ENCODE data around the gene POU3F2.

Gene POU3F2

DNA sequence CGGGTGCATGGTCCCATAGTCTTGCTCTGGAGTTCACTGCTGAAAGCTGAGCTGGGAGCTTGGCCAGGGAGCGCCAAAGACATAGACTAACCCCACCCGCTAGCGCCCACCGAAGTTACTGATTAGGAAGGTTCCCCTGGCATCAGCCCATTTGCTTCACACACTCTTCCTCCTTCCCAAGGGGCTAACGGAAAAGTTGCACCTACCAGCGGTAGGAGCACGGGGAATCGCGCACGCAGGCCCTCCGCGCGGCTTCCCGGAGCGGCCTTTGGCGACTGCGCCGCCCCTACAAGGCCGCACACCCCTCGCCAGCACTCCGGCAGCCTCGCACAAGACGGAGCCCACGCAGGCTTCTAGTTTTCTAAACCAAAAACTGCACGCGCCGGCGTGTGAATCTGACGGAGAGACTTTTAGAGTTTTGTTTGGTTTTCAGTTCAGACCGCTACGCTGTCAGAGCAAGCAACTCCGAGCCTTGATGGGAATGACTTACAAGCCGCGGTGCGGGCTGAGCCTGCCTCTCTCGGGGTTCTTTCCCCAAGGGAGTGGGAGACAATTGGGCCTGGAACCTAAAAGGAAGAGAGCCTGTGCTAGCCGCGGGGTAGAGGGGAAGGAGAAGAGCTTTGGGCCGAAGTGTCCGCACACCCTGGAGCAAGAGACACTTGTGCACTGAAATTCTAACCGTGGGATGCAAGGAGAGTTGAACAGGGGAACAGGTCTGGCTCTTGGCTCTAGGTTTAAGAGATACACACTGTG, 891 bp upstream of the POU3F2 start (continued):
- TF ChIP-seq, protein P1, sequence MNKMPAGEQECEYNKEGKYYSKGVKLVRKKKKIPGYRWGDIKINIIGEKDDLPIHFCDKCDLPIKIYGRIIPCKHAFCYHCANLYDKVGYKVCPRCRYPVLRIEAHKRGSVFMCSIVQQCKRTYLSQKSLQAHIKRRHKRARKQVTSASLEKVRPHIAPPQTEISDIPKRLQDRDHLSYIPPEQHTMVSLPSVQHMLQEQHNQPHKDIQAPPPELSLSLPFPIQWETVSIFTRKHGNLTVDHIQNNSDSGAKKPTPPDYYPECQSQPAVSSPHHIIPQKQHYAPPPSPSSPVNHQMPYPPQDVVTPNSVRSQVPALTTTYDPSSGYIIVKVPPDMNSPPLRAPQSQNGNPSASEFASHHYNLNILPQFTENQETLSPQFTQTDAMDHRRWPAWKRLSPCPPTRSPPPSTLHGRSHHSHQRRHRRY (tag by site-specific recombination; IDR thresholded peaks at IDR 0.05): no peak
- TF ChIP-seq ZNF561 (tag by site-specific recombination; IDR thresholded peaks at IDR 0.05; ENCODE audit: borderline replicate concordance) (peak; percentile 36; the same call in 1 of the 2 replicates), ZNF585B (tag by site-specific recombination; IDR thresholded peaks at IDR 0.05) (no peak), ZNF324 (tag by site-specific recombination; IDR thresholded peaks at IDR 0.05) (0 out of 2 replicates have a peak, but pooled peaks have one; percentile 36), ZFP69B (tag by site-specific recombination; IDR thresholded peaks at IDR 0.05) (peak; percentile 41; the same call in 1 of the 2 replicates), ZNF777 (tag by site-specific recombination; IDR thresholded peaks at IDR 0.05; ENCODE audit: borderline replicate concordance) (no peak), ZSCAN23 (tag by site-specific recombination; IDR thresholded peaks at IDR 0.05) (no peak), ZSCAN4 (tag by site-specific recombination; IDR thresholded peaks at IDR 0.05) (no peak), ZNF19 (tag by site-specific recombination; IDR thresholded peaks at IDR 0.05; ENCODE audit: low read depth) (no peak), SP2 (tag by site-specific recombination; IDR thresholded peaks at IDR 0.05) (0 out of 2 replicates have a peak, but pooled peaks have one; percentile 19), ZNF510 (tag by site-specific recombination; IDR thresholded peaks at IDR 0.05; ENCODE audit: insufficient replicate concordance) (no peak), ZNF16 (tag by site-specific recombination; IDR thresholded peaks at IDR 0.05; ENCODE audit: low read depth) (no peak), ZNF223 (tag by site-specific recombination; IDR thresholded peaks at IDR 0.05) (no peak), ZXDB (tag by site-specific recombination; IDR thresholded peaks at IDR 0.05) (peak; percentile 44), MEIS1 (CRISPR knock-in tag; IDR thresholded peaks at IDR 0.05; ENCODE audit: borderline replicate concordance) (no peak), ZNF600 (tag by site-specific recombination; IDR thresholded peaks at IDR 0.05) (peak; percentile 84; the same call in 1 of the 2 replicates), PRDM1 (tag by site-specific recombination; IDR thresholded peaks at IDR 0.05) (no peak), ZNF112 (tag by site-specific recombination; IDR thresholded peaks at IDR 0.05) (no peak), ZIC2 (tag by site-specific recombination; IDR thresholded peaks at IDR 0.05) (peak; percentile 21; the same call in 1 of the 2 replicates), ZNF423 (tag by site-specific recombination; IDR thresholded peaks at IDR 0.05) (no peak), EGR2 (tag by site-specific recombination; IDR thresholded peaks at IDR 0.05; ENCODE audit: low read depth) (no peak), ZNF366 (tag by site-specific recombination; conservative IDR thresholded peaks at IDR 0.05) (no peak)
- TF ChIP-seq, protein P2, sequence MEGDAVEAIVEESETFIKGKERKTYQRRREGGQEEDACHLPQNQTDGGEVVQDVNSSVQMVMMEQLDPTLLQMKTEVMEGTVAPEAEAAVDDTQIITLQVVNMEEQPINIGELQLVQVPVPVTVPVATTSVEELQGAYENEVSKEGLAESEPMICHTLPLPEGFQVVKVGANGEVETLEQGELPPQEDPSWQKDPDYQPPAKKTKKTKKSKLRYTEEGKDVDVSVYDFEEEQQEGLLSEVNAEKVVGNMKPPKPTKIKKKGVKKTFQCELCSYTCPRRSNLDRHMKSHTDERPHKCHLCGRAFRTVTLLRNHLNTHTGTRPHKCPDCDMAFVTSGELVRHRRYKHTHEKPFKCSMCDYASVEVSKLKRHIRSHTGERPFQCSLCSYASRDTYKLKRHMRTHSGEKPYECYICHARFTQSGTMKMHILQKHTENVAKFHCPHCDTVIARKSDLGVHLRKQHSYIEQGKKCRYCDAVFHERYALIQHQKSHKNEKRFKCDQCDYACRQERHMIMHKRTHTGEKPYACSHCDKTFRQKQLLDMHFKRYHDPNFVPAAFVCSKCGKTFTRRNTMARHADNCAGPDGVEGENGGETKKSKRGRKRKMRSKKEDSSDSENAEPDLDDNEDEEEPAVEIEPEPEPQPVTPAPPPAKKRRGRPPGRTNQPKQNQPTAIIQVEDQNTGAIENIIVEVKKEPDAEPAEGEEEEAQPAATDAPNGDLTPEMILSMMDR (tag by site-specific recombination; IDR thresholded peaks at IDR 0.05): peak; percentile 90
